ENCODE results near the gene SCARB1. TPM values are rescaled to one million over a fixed set of nuclear protein-coding genes. Genes with fewer than 3 reads are reported as not detected.

Gene SCARB1
- total RNA-seq, 1 experiment from 2014 or later: 31.3 TPM

- Mint-ChIP-seq H3K27ac (no peak overlapping the region; a peak in 1 of 7 replicates), H3K27me3 (ENCODE audit: low read depth) (peaks cover 10% of the 10 kb centered on the region), H3K9me3 (peaks cover 0 to 4% of the 10 kb centered on the region in 2 experiments; a peak in 1 of 5 replicates), H3K4me3 (no peak overlapping the region), H3K4me1 (peaks cover 39 to 40% of the 10 kb centered on the region in 2 experiments), H3K36me3 (ENCODE audit: insufficient read depth in 1 of 3, low read depth in 3 of 3) (peaks cover 0 to 14% (median 0%) of the 10 kb centered on the region in 3 experiments; a peak in 5 of 7 replicates)
- H3K9me3 ChIP-seq (ENCODE audit: control insufficient read depth, low read depth, low read length): no peaks in the 10 kb centered on the region
- H2AK5ac ChIP-seq (ENCODE audit: insufficient read length, low read length): no peak overlapping the region
- no peak for TF ChIP-seq CTCF (conservative IDR thresholded peaks at IDR 0.05)
- no peak overlapping the region for H3K56ac ChIP-seq (ENCODE audit: insufficient read length, low read depth, low read length)
- WGBS (ENCODE audit: extremely low coverage, insufficient read length, low lambda C conversion rate): no CpG with 5 or more reads among the region's 4 CpGs
- peaks cover 5% of the 10 kb centered on the region for H3K4me1 ChIP-seq (ENCODE audit: insufficient read depth, low read length)
- H4K20me1 ChIP-seq (ENCODE audit: control insufficient read depth, insufficient read depth, insufficient read length): no peaks in the 10 kb centered on the region
- H2BK15ac ChIP-seq (ENCODE audit: low read depth, low read length): no peak overlapping the region
- no peaks in the 10 kb centered on the region for H3K27me3 ChIP-seq (ENCODE audit: insufficient read depth, low read length)
- H2AFZ ChIP-seq (ENCODE audit: low read length): no peak overlapping the region
- peaks cover 2% of the 10 kb centered on the region; the same call in 1 of the 2 replicates for H3K79me2 ChIP-seq (ENCODE audit: insufficient read depth, low read length)
- H2BK5ac ChIP-seq (ENCODE audit: insufficient read length, low read length): no peak overlapping the region
- no peak overlapping the region for H4K8ac ChIP-seq (replicated peaks; ENCODE audit: insufficient read length, low read depth, low read length)
- H2BK120ac ChIP-seq (ENCODE audit: low read depth, low read length, poor library complexity, severe bottlenecking): no peak overlapping the region
- no peak overlapping the region for H3K9ac ChIP-seq (ENCODE audit: extremely low read depth, insufficient read length, low read length)
- no peaks in the 10 kb centered on the region for H3K79me1 ChIP-seq (ENCODE audit: insufficient read depth, low read depth, low read length, poor library complexity, severe bottlenecking)
- no peak overlapping the region for H3K23ac ChIP-seq (ENCODE audit: insufficient read length, low read depth, low read length)
- no peak overlapping the region for H3K27ac ChIP-seq (ENCODE audit: insufficient read length, low read depth, low read length)
- H4K91ac ChIP-seq (ENCODE audit: insufficient read length, low read depth, low read length): no peak overlapping the region
- no peak overlapping the region for H3K4me2 ChIP-seq (ENCODE audit: insufficient read depth, insufficient read length, low read length)
- no peak overlapping the region for H2BK20ac ChIP-seq (ENCODE audit: low read depth, low read length, poor library complexity, severe bottlenecking)
- H4K5ac ChIP-seq (ENCODE audit: insufficient read length, low read depth, low read length): no peak overlapping the region
- H3K4ac ChIP-seq (ENCODE audit: low read depth, low read length): no peak overlapping the region
- no peak overlapping the region for H3K14ac ChIP-seq (ENCODE audit: insufficient read depth, low read length)
- no peak overlapping the region for H2BK12ac ChIP-seq (ENCODE audit: insufficient read length, low read depth, low read length)
- no peak for DNase-seq
- no peak overlapping the region for H3K18ac ChIP-seq (ENCODE audit: insufficient read length, low read depth, low read length)
- no peak overlapping the region for H3T11ph ChIP-seq (ENCODE audit: low read length)
- H3K23me2 ChIP-seq (ENCODE audit: insufficient read length, low read depth, low read length, poor library complexity, severe bottlenecking): no peaks in the 10 kb centered on the region
These were observed 33.9 kb downstream of the SCARB1 start for GRCh38 chr12:124829708-124830304.
